ENCODE results near the gene RIMBP2. TPM values are rescaled to one million over a fixed set of nuclear protein-coding genes. Genes with fewer than 3 reads are reported as not detected.

The RIMBP2 gene
- total RNA-seq, 1 donor from 2014 or later = 0.09 TPM

DNA sequence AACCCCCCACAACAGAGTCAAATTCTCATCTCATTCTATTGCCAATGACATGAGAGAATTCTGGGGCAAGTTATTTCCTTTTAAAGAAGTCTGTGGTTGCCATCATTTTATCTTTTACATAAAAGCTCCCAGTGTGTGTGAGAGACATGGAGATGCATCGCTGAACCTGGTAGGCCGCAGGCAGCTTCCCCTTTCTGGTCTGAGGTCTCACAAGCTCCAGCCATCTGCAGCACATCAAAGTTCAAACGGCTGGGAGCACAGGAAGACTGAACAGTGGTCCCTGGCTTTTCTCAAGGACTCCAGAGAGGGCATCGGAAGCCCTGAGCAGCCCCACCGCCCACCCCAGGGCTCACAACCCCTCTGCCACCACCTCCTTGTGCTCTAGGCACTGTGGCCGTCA, 141.7 kb downstream of the RIMBP2 start:
- Histone ChIP-seq H3K27ac (no peak overlapping the region), H3K4me3 (no peak overlapping the region), H3K9me3 (no peaks in the 10 kb centered on the region), H3K36me3 (no peaks in the 10 kb centered on the region), H3K4me1 (no peaks in the 10 kb centered on the region), H3K27me3 (no peaks in the 10 kb centered on the region)
- TF ChIP-seq, protein P1, sequence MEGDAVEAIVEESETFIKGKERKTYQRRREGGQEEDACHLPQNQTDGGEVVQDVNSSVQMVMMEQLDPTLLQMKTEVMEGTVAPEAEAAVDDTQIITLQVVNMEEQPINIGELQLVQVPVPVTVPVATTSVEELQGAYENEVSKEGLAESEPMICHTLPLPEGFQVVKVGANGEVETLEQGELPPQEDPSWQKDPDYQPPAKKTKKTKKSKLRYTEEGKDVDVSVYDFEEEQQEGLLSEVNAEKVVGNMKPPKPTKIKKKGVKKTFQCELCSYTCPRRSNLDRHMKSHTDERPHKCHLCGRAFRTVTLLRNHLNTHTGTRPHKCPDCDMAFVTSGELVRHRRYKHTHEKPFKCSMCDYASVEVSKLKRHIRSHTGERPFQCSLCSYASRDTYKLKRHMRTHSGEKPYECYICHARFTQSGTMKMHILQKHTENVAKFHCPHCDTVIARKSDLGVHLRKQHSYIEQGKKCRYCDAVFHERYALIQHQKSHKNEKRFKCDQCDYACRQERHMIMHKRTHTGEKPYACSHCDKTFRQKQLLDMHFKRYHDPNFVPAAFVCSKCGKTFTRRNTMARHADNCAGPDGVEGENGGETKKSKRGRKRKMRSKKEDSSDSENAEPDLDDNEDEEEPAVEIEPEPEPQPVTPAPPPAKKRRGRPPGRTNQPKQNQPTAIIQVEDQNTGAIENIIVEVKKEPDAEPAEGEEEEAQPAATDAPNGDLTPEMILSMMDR (IDR thresholded peaks at IDR 0.05) = no peak
- ATAC-seq (no peak), DNase-seq (no peak)
- intact Hi-C loops (cut with DNase I) = no loop called here

DNA sequence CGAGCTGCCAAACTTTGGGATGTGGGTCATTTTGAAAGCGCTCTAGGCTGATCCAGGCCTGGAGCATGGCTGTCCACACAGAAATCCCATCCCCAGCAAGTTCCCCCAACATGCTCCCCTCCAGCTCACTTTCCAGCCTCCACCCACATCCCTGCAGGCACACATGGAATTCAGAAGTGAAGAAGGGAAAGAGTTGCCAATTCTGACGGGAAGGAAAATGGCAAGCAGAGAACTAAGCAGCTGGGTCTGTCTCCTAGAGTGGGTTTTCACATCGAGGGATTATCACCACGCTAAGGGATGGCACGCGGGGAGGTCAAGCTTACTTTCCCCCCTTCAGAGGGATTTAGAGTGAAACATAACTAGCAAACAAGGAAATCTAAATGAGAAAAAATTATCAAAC, 142.3 kb downstream of the RIMBP2 start:
- TF ChIP-seq, protein P1 (IDR thresholded peaks at IDR 0.05) = no peak
- Histone ChIP-seq H3K27ac (no peak overlapping the region), H3K9me3 (no peaks in the 10 kb centered on the region), H3K4me3 (no peak overlapping the region), H3K4me1 (no peaks in the 10 kb centered on the region), H3K36me3 (no peaks in the 10 kb centered on the region), H3K27me3 (no peaks in the 10 kb centered on the region)
- intact Hi-C loops (cut with DNase I) = no loop called here
- DNase-seq = no peak
- ATAC-seq = no peak

DNA sequence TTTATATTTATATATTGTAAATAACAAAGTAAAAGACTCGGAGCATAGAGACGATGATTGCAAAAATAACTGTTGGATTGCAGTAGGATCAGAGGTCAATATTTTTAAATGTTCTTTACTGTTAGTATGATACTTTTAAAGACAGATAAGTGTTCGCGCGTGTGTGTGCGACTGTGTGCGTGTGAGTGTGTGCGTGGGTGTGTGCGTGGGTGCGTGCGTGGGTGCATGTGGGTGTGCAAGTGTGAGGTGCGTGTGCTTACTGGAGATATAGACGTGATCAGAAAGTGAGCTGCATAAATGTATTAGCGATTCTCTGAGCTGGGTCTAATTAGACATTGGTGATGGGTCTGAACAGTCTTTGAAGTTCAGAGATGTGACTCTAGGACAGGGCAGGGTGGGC, 142.9 kb downstream of the RIMBP2 start:
- H3K4me1 ChIP-seq = no peaks in the 10 kb centered on the region
- no peak overlapping the region for H3K27ac ChIP-seq
- H3K4me3 ChIP-seq = no peak overlapping the region
- H3K36me3 ChIP-seq = no peaks in the 10 kb centered on the region
- TF ChIP-seq, protein P1 (IDR thresholded peaks at IDR 0.05) = no peak
- no peak for ATAC-seq
- intact Hi-C loops (cut with DNase I) = no loop called here
- H3K27me3 ChIP-seq = no peaks in the 10 kb centered on the region
- H3K9me3 ChIP-seq = no peaks in the 10 kb centered on the region
- no peak for DNase-seq

DNA sequence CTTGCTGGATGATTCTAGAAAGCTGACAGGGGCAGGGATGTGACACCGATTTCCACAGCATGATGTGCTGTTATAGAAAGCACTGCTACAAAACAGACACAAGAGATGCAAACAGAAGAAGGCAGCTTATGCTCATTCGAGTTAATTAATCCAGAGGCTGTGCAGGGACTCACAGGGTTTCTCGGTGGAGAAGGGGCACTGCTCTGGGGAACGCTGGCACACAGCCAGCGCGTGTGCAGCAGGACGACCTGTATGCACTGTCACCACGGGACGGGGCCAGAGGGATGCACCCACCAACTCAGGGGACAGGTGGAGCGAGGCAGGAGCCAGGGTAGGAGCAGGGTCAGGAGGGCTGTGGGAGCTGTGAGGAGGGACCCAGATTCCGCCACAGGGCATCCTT, 143.5 kb downstream of the RIMBP2 start:
- H3K27me3 ChIP-seq = no peaks in the 10 kb centered on the region
- TF ChIP-seq, protein P1 (IDR thresholded peaks at IDR 0.05) = no peak
- H3K36me3 ChIP-seq = no peaks in the 10 kb centered on the region
- DNase-seq (no peak), ATAC-seq (no peak)
- H3K9me3 ChIP-seq = no peaks in the 10 kb centered on the region
- no peak overlapping the region for H3K27ac ChIP-seq
- intact Hi-C loops (cut with DNase I) = no loop called here
- no peaks in the 10 kb centered on the region for H3K4me1 ChIP-seq
- H3K4me3 ChIP-seq = no peak overlapping the region

DNA sequence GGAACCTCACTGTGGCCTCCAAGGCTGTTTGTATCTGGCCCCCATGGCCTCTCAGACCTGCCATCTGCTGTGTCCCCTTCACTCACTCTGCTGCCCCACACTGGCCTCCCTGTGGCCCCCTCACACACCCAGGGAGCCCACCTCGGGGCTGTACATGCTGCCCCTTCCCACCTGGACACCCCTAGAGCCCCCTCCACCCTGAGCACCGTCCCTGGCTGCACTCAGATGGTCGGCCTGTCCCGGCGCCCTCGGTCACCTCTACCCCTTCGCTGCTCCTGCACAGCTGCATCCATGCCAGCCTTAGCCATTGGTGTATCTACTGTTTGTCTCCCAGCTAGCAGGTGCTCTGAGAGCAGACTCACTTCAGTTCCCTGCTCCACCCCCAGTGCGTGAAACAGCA, 144.4 kb downstream of the RIMBP2 start:
- intact Hi-C loops (cut with DNase I) = no loop called here
- Histone ChIP-seq H3K27me3 (no peaks in the 10 kb centered on the region), H3K4me1 (no peaks in the 10 kb centered on the region), H3K9me3 (peaks cover 1% of the 10 kb centered on the region), H3K36me3 (no peaks in the 10 kb centered on the region), H3K4me3 (no peak overlapping the region), H3K27ac (no peak overlapping the region)
- no peak for ATAC-seq
- no peak for DNase-seq
- TF ChIP-seq, protein P1 (IDR thresholded peaks at IDR 0.05) = no peak

DNA sequence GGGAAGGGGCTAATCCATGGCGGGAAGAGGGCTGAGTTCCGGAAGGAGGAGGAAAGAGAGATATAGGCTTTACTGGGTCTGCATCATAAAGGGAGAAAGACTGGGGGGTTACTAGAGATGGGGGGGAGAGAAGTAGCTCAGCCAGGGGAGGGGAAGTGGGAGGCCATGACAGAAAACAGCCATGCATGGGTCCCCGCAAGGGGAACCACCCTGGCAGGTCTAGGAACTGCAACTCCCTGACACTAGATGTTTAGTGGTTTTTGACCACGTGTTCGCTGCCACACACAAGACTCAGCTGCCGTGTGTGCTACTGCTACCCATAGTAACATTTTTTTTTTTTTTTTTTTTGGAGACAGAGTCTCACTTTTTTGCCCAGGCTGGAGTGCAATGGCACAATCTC, 145.0 kb downstream of the RIMBP2 start:
- no peaks in the 10 kb centered on the region for H3K4me1 ChIP-seq
- DNase-seq (no peak), ATAC-seq (no peak)
- peaks cover 6% of the 10 kb centered on the region for H3K9me3 ChIP-seq
- H3K27me3 ChIP-seq = no peaks in the 10 kb centered on the region
- no peak overlapping the region for H3K4me3 ChIP-seq
- H3K36me3 ChIP-seq = no peaks in the 10 kb centered on the region
- TF ChIP-seq, protein P1 (IDR thresholded peaks at IDR 0.05) = no peak
- no peak overlapping the region for H3K27ac ChIP-seq
- intact Hi-C loops (cut with DNase I) = no loop called here
